ENCODE results near the gene SV2C. TPM values are rescaled to one million over a fixed set of nuclear protein-coding genes. Genes with fewer than 3 reads are reported as not detected.
"Not testable (repeated sequence)": the region's sequence is repeated elsewhere in the genome, so short reads cannot be mapped to it uniquely, and the experiment has no call there.

SV2C gene
- polyA plus RNA-seq (ENCODE audit: insufficient read length in 3 of 3): under 1 TPM; 0.06 to 0.10 (median 0.07) TPM

GRCh38 chr5:76082772-76083554 lies at the start of gene SV2C:
Gene SV2C, plus strand, starts transcription at chr5:76083383. Its CDS starts 48,368 bp downstream, at chr5:76131751.
- no peak for DNase-seq (ENCODE audit: low read depth in 3 of 3, low spot score in 2 of 3)

- DNase-seq (ENCODE audit: low read depth in 3 of 3, low spot score in 2 of 3): not testable (repeated sequence)
These were observed 45.4 kb upstream of the SV2C start for GRCh38 chr5:76037736-76038151.

- no peak for DNase-seq (ENCODE audit: low read depth in 3 of 3, low spot score in 2 of 3)
These were observed 45.0 kb upstream of the SV2C start for GRCh38 chr5:76038212-76038611.

- DNase-seq (ENCODE audit: low read depth in 3 of 3, low spot score in 2 of 3): no peak
These were observed 42.4 kb upstream of the SV2C start for GRCh38 chr5:76040806-76041205.

- peak in 1 of 3 donors; percentile 1 for DNase-seq (ENCODE audit: low read depth in 3 of 3, low spot score in 2 of 3)
These were observed 41.3 kb upstream of the SV2C start for GRCh38 chr5:76041863-76042262.

- DNase-seq (ENCODE audit: low read depth in 3 of 3, low spot score in 2 of 3): no peak
These were observed 36.4 kb upstream of the SV2C start for GRCh38 chr5:76046741-76047140.

- no peak for DNase-seq (ENCODE audit: low read depth in 3 of 3, low spot score in 2 of 3)
These were observed 33.0 kb upstream of the SV2C start for GRCh38 chr5:76050134-76050533.

- no peak for DNase-seq (ENCODE audit: low read depth in 3 of 3, low spot score in 2 of 3)
These were observed 20.6 kb upstream of the SV2C start for GRCh38 chr5:76062502-76063041.

GRCh38 chr5:76065258-76065657 lies 17.9 kb upstream of the SV2C start:
- no peak for DNase-seq (ENCODE audit: low read depth in 3 of 3, low spot score in 2 of 3)

GRCh38 chr5:76069061-76069735 lies 14.0 kb upstream of the SV2C start:
- no peak for DNase-seq (ENCODE audit: low read depth in 3 of 3, low spot score in 2 of 3)

GRCh38 chr5:76074487-76075065 lies 8.6 kb upstream of the SV2C start:
- DNase-seq (ENCODE audit: low read depth in 3 of 3, low spot score in 2 of 3): no peak

- DNase-seq (ENCODE audit: low read depth in 3 of 3, low spot score in 2 of 3): no peak
These were observed 1.1 kb upstream of the SV2C start for GRCh38 chr5:76081811-76082771.

GRCh38 chr5:76083555-76084495 lies 642 bp downstream of the SV2C start:
- no peak for DNase-seq (ENCODE audit: low read depth in 3 of 3, low spot score in 2 of 3)

- no peak for DNase-seq (ENCODE audit: low read depth in 3 of 3, low spot score in 2 of 3)
These were observed 1.5 kb downstream of the SV2C start for GRCh38 chr5:76084496-76085242.

GRCh38 chr5:76085243-76085579 lies 2.0 kb downstream of the SV2C start:
- no peak for DNase-seq (ENCODE audit: low read depth in 3 of 3, low spot score in 2 of 3)

GRCh38 chr5:76086095-76086494 lies 2.9 kb downstream of the SV2C start:
- no peak for DNase-seq (ENCODE audit: low read depth in 3 of 3, low spot score in 2 of 3)

GRCh38 chr5:76089156-76089555 lies 6.0 kb downstream of the SV2C start:
- not testable (repeated sequence) for DNase-seq (ENCODE audit: low read depth in 3 of 3, low spot score in 2 of 3)

- no peak for DNase-seq (ENCODE audit: low read depth in 3 of 3, low spot score in 2 of 3)
These were observed 8.2 kb downstream of the SV2C start for GRCh38 chr5:76091351-76091750.

- no peak for DNase-seq (ENCODE audit: low read depth in 3 of 3, low spot score in 2 of 3)
These were observed 16.1 kb downstream of the SV2C start for GRCh38 chr5:76099286-76099702.

Measured in right renal cortex interstitium (tissue), 3 donors.